Limb (tissue), 2 donors: ENCODE results near the gene TPST2.

Experiments used
- DNase-seq, 2 donors: peaks; one replicate each; pipeline ENCODE4 v3.0.0-alpha.2; 2016; ENCODE audit errors: extremely low spot score in 2 of 2

TPST2 gene

GRCh38 chr22:26580240-26580962 is 9.5 kb downstream of the TPST2 start:
- no peak for DNase-seq

DNA sequence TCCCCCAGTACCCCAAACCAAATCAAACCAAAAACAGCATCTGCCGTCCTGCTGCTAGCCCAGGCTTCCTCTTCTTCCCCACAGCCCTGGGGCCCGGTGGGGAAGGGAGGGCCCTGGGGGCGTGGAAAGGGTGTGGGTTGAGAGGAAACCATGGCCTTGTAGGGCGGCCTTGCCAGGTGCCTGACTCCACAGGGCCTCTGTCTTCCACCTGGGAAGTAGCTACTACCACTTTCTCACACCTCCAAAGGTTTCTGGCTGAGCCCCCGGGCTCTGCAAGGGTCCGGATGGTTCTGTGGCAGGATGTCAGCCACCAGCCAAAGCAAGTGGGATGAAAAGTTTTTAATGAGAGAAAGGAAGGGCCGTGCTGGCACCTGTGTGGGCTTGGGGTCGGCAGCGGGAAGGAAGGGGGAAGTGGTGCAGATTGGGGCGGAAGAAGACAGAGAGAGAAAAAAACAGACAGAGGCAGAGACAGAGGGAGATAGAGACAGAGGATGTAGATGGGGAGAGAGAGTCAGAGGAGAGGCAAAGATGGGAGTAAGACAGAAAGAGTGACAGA is 10.5 kb downstream of the TPST2 start:
- DNase-seq: no peak

- no peak for DNase-seq
Observed at GRCh38 chr22:26577081-26577480, 12.9 kb downstream of the TPST2 start.

GRCh38 chr22:26576026-26576680 is 13.8 kb downstream of the TPST2 start:
- DNase-seq: no peak

- DNase-seq: no peak
Observed at GRCh38 chr22:26574001-26574723, 15.8 kb downstream of the TPST2 start.

- no peak for DNase-seq
Observed at GRCh38 chr22:26573026-26573662, 16.8 kb downstream of the TPST2 start.

- DNase-seq: no peak
Observed at GRCh38 chr22:26570864-26571525, 18.9 kb downstream of the TPST2 start.

- DNase-seq: no peak
Observed at GRCh38 chr22:26570115-26570514, 19.8 kb downstream of the TPST2 start.

DNA sequence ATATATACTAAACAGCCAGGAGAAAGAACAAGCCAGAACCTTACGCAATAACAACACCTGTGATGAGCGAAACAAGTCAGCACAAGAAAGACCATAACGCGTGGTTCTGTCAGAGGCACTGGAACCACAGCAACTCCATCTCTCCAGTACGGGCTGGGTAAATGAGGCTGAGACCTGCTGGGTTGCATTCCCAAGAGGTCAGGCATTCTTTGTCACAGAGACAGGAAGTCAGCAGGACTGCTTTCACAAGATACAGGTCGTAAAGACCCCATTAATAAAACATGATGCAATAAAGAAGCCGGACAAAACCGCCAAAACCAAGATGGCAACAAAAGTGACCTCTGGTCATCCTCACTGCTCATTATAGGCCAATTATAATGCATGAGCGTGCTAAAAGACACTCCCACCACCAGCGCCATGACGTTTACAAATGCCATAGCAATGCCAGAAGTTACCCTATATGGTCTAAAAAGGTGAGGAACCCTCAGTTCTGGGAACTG is 21.7 kb downstream of the TPST2 start:
- DNase-seq: no peak

DNA sequence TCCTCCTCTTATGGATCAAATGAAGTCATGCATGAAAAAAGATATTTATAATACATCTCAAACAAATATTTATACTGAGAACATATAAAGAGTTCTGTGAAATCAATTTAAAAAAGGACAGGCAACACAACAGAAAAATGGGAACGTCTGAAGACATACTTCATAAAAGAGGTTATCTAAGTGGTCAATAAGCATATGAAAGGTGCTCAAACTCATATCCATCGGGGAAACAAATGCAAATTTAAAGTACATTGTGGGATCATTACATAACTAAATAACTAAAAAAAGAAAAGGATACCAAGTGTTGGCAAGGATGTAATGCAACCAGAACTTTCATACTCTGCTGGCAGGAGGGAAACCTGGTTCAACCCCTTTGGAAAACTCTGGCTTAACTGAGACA is 22.3 kb downstream of the TPST2 start:
- no peak for DNase-seq

DNA sequence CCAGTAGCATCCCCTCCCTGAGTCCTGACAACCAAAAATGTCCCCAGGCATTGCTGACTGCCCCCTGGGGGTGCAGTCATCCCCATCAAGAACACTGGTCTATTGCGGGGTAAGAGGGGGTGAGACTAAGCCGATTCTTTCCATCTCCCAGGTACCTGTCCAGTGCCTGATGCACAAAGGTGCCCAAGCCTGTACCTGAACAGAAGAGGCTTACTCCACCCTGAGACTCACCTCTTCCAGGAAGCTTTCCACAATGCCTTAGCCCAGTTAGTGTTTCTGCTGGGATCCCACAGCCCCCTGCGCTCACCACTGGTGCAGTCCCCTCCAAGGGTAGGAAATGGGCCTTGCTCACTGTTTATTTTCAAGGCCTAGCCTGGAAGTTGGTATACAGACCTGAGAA is 22.9 kb downstream of the TPST2 start:
- DNase-seq: no peak

DNA sequence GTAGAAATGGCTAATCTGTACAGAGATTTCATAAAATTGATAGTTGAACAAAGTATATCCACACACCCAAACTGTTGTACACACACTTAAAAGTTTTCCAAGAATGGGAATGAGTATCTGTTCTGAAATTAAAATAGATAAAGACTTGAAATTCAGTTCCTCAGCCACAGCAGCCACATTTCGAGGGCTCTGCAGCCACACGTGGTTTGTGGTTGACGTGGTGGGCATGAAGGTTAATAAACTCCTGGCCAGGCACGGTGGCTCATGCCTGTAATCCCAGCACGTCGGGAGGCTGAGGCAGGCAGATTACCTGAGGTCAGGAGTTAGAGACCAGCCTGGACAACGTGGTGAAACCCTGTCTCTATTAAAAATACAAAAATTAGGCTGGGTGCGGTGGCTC is 24.0 kb downstream of the TPST2 start:
- DNase-seq: no peak

GRCh38 chr22:26565181-26565580 is 24.8 kb downstream of the TPST2 start:
- DNase-seq: no peak

DNA sequence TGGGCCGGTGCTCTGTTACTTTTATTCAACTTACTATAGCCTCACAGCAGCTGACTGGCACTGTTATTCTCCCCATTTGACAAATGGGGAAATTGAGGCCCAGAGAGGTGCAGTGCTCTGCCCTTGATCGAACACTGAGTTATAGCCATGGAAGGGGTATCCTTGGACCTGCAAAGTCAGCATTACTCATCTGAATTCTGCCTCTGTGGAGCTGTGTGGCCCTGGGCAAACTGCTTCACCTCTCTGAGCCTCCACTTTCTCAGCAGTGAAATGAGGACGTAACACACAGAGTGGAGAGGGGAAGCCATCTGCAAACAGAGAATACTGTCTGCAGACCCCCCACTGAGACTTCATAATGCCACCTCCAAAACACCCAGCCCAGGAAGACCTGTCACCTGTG is 25.3 kb downstream of the TPST2 start:
- no peak for DNase-seq

DNA sequence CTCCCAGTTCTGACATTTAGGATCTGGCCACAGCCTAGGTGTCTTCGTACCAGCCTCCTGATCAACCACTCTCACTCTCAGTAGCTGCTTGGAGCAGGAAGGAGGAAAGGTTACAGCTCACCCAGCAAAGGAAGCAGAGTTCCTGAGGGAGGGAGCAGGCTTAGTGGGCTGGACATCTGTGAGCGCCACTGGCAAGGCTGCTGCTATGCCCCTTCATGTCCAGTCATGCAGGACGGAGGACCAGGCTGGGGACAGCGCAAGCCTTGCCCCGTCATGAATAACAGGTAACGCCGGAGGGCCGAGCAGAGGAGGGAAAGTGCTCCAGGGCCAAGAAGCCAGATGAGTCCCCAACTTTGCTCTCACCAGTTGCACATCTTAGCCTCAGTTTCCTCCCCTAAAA is 25.8 kb downstream of the TPST2 start:
- no peak for DNase-seq

GRCh38 chr22:26563022-26563421 is 26.9 kb downstream of the TPST2 start:
- no peak for DNase-seq

- no peak for DNase-seq
Observed at GRCh38 chr22:26561756-26562417, 28.0 kb downstream of the TPST2 start.

GRCh38 chr22:26559961-26560575 is 29.9 kb downstream of the TPST2 start:
- no peak for DNase-seq

GRCh38 chr22:26558248-26558895 is 31.6 kb downstream of the TPST2 start:
- no peak for DNase-seq

DNA sequence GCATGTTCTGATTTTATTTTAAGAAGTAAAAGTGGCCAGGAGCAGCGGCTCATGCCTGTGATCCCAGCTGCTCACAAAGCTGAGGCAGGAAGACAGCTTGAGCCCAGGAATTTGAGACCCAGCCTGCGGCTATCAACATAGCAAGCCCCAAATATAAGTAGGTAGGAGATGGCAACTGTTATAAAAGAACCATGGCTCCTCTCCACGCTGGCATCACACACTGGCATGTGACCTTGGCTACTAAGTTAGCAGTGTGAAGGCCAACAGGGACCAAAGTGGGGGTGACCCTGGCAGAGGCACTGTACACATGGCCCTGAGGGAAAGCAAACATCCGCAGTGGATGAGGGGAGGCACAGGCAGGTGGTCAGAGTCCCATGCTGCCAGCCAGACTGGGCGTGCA is 33.0 kb downstream of the TPST2 start:
- DNase-seq: no peak
